ENCODE measurements around the gene PMVK. TPM values are rescaled to one million over a fixed set of nuclear protein-coding genes. Genes with fewer than 3 reads are reported as not detected.
A peak's percentile ranks its signal among the peaks of the same experiment; 100 is the strongest.

Gene PMVK
- total RNA-seq, 2 donors from 2014 or later: 9.7 to 13.8 TPM

- Histone ChIP-seq H3K27ac (peak overlapping the region; percentile 98 to 99), H3K4me3 (peak overlapping the region; percentile 83), H3K27me3 (replicated peaks; ENCODE audit: insufficient read depth) (no peaks in the 10 kb centered on the region), H3K9me3 (no peaks in the 10 kb centered on the region), H3K4me1 (ENCODE audit: control insufficient read depth in 1 of 2, low read depth in 2 of 2) (peaks cover 36 to 59% of the 10 kb centered on the region in 2 donors), H3K36me3 (no peaks in the 10 kb centered on the region)
- peak; percentile 43 for DNase-seq (ENCODE audit: low spot score)
- ATAC-seq (ENCODE audit: insufficient number of reproducible peaks, low FRiP score, low read depth): peak; percentile 15
- no peak for TF ChIP-seq CTCF (IDR thresholded peaks at IDR 0.05)
Measured at GRCh38 chr1:154972517-154973343, 36.2 kb upstream of the PMVK start.

- ATAC-seq (ENCODE audit: insufficient number of reproducible peaks, low FRiP score, low read depth): no peak
- no peak for DNase-seq (ENCODE audit: low spot score)
- Histone ChIP-seq H3K36me3 (peaks cover 4% of the 10 kb centered on the region), H3K9me3 (no peaks in the 10 kb centered on the region), H3K27ac (peak overlapping the region; percentile 98 to 99), H3K4me1 (ENCODE audit: control insufficient read depth in 1 of 2, low read depth in 2 of 2) (peaks cover 36 to 59% of the 10 kb centered on the region in 2 donors), H3K4me3 (peak overlapping the region; percentile 83), H3K27me3 (replicated peaks; ENCODE audit: insufficient read depth) (no peaks in the 10 kb centered on the region)
- TF ChIP-seq CTCF (IDR thresholded peaks at IDR 0.05): no peak
Measured at GRCh38 chr1:154972213-154972516, 35.6 kb upstream of the PMVK start.

GRCh38 chr1:154971341-154971998 lies 35.0 kb upstream of the PMVK start:
- peak overlapping the region; percentile 98 to 99 for H3K27ac ChIP-seq
- DNase-seq (ENCODE audit: low spot score): peak; percentile 29
- no peak for TF ChIP-seq CTCF (IDR thresholded peaks at IDR 0.05)
- H3K27me3 ChIP-seq (replicated peaks; ENCODE audit: insufficient read depth): no peaks in the 10 kb centered on the region
- no peak for ATAC-seq (ENCODE audit: insufficient number of reproducible peaks, low FRiP score, low read depth)
- H3K36me3 ChIP-seq: peaks cover 11% of the 10 kb centered on the region
- no peaks in the 10 kb centered on the region for H3K9me3 ChIP-seq
- H3K4me3 ChIP-seq: peak overlapping the region; percentile 83
- H3K4me1 ChIP-seq (ENCODE audit: control insufficient read depth in 1 of 2, low read depth in 2 of 2): peaks cover 36 to 57% of the 10 kb centered on the region in 2 donors

GRCh38 chr1:154970631-154971340 lies 34.3 kb upstream of the PMVK start, which contains the start of gene SHC1:
Gene SHC1, minus strand, starts transcription at chr1:154970747. Its CDS starts 221 bp downstream, at chr1:154970526.
- DNase-seq (ENCODE audit: low spot score) (peak; percentile 77), ATAC-seq (ENCODE audit: insufficient number of reproducible peaks, low FRiP score, low read depth) (peak; percentile 16)
- Histone ChIP-seq H3K4me1 (ENCODE audit: control insufficient read depth in 1 of 2, low read depth in 2 of 2) (peaks cover 33 to 51% of the 10 kb centered on the region in 2 donors), H3K4me3 (peak within 1 kb of the TSS; percentile 83), H3K9me3 (no peaks in the 10 kb centered on the region), H3K27ac (peak within 1 kb of the TSS; percentile 98 to 99), H3K27me3 (replicated peaks; ENCODE audit: insufficient read depth) (no peaks in the 10 kb centered on the region), H3K36me3 (peaks cover 17% of the 10 kb centered on the region)
- no peak for TF ChIP-seq CTCF (IDR thresholded peaks at IDR 0.05)
